A549 (cell line): ENCODE measurements around the gene HS6ST3. TPM values are rescaled to one million over a fixed set of nuclear protein-coding genes. Genes with fewer than 3 reads are reported as not detected.

ENCODE experiments used
- ATAC-seq, 2 experiments: fragments of 200-7000 bp in 1 of 2; fragments of >200 bp in 1 of 2; cut with Nextera tagmentation in 1 of 2; cut with Tn5 transposase in 1 of 2; 3 replicates each; pipeline versions ENCODE4 v1.8.0 to v1.9.1; 2018 to 2020; ENCODE audit warnings: mild to moderate bottlenecking in 1 of 2, moderate library complexity in 1 of 2
- CTCF ChIA-PET: fragments of 300-600 bp; sonication (Branson Sonifier 250); formaldehyde crosslinking; extraction: SDS; loops from one replicate; lab custom pipeline; 2021; ENCODE audit warnings: antibody characterized with exemption, inconsistent platforms; lab: Yijun Ruan, JAX
- POLR2A ChIA-PET: fragments of 350-600 bp; formaldehyde crosslinking; extraction: SDS; loops from one replicate; lab custom pipeline; 2021; ENCODE audit warnings: antibody characterized with exemption, inconsistent platforms; lab: Yijun Ruan, JAX
- DNase-seq, 2 experiments: peaks; one replicate each; pipeline versions ENCODE4 v3.0.0 to v3.0.0-alpha.2; 2011 to 2016; ENCODE audit warnings: low read depth in 1 of 2, low spot score in 1 of 2
- FAIRE-seq: peaks from 2 replicates; lab custom pipeline; 2011; peaks lifted over from hg19 to GRCh38; lab: Jason Lieb, UNC
- H3K27ac ChIP-seq, 2 experiments: fragments of >200 bp; sonication (Bioruptor Twin); formaldehyde crosslinking; 3 replicates each; pipeline ENCODE4 v1.5.1; 2016 to 2017
- H3K4me1 ChIP-seq: fragments of >200 bp; sonication (Bioruptor Twin); formaldehyde crosslinking; 3 replicates; pipeline ENCODE4 v1.6.1; 2016
- H3K4me2 ChIP-seq: fragments of >200 bp; sonication (Bioruptor Twin); formaldehyde crosslinking; 3 replicates; pipeline ENCODE4 v1.6.1; 2016
- H3K4me3 ChIP-seq: fragments of >200 bp; sonication (Bioruptor Twin); formaldehyde crosslinking; 3 replicates; pipeline ENCODE4 v1.5.1; 2016
- H3K9me3 ChIP-seq: fragments of >200 bp; sonication (Bioruptor Twin); formaldehyde crosslinking; 3 replicates; pipeline ENCODE4 v1.6.1; 2016
- ATOH8 ChIP-seq: fragments of 250-450 bp; sonication (Bioruptor Pico); IDR thresholded peaks from 2 replicates; pipeline ENCODE4 v1.5.0; 2020; ENCODE audit warnings: low read depth, mild to moderate bottlenecking, moderate library complexity
- BHLHE40 ChIP-seq: IDR thresholded peaks from 2 replicates; pipeline ENCODE4 v1.6.1; 2012; ENCODE audit warnings: low read depth, low read length, inconsistent platforms
- CEBPB ChIP-seq, 2 experiments: fragments of >200 bp in 1 of 2; sonication (Bioruptor Twin) in 1 of 2; formaldehyde crosslinking in 1 of 2; IDR thresholded peaks; 2 replicates each; pipeline ENCODE4 v1.6.1; 2012 to 2016
- CHD4 ChIP-seq: fragments of 200-600 bp; sonication (generic); IDR thresholded peaks from 2 replicates; pipeline ENCODE4 v1.6.1; 2016; ENCODE audit warnings: antibody characterized with exemption, mild to moderate bottlenecking, borderline replicate concordance
- E2F6 ChIP-seq: IDR thresholded peaks from 2 replicates; pipeline ENCODE4 v1.6.1; 2012; ENCODE audit warnings: low read depth, borderline replicate concordance
- EHF ChIP-seq: fragments of 250-450 bp; sonication (Bioruptor Pico); IDR thresholded peaks from 2 replicates; pipeline ENCODE4 v1.5.0; 2020; ENCODE audit warnings: mild to moderate bottlenecking
- EHMT2 ChIP-seq: fragments of 200-600 bp; sonication (generic); IDR thresholded peaks from 2 replicates; pipeline ENCODE4 v1.6.1; 2016; ENCODE audit warnings: antibody characterized with exemption, low read depth, mild to moderate bottlenecking, moderate library complexity
- ESRRA ChIP-seq: fragments of 150-350 bp; IDR thresholded peaks from 2 replicates; pipeline ENCODE4 v1.6.1; 2014; ENCODE audit warnings: mild to moderate bottlenecking, low read length, borderline replicate concordance
- FOSL2 ChIP-seq, 2 experiments: fragments of 450-650 bp in 1 of 2; fragments of >200 bp in 1 of 2; sonication (Bioruptor Twin) in 1 of 2; formaldehyde crosslinking; IDR thresholded peaks; 2 replicates each; pipeline versions ENCODE4 v1.5.0 to v1.6.1; 2016 to 2020; ENCODE audit warnings: mild to moderate bottlenecking in 1 of 2, moderate library complexity in 1 of 2
- FOXS1 ChIP-seq: fragments of 250-450 bp; sonication (Bioruptor Pico); IDR thresholded peaks from 2 replicates; pipeline ENCODE4 v1.5.0; 2020; ENCODE audit warnings: mild to moderate bottlenecking, moderate library complexity
- HDAC2 ChIP-seq: fragments of 200-600 bp; sonication (generic); IDR thresholded peaks from 2 replicates; pipeline ENCODE4 v1.6.1; 2016
- HOXA7 ChIP-seq: fragments of 250-450 bp; sonication (Bioruptor Pico); IDR thresholded peaks from 2 replicates; pipeline ENCODE4 v1.5.0; 2020; ENCODE audit warnings: mild to moderate bottlenecking, moderate library complexity
- JUN ChIP-seq, 2 experiments: fragments of >200 bp; sonication (Bioruptor Twin); formaldehyde crosslinking; IDR thresholded peaks; 2 replicates in 1 of 2; 3 replicates in 1 of 2; pipeline ENCODE4 v1.6.1; 2016 to 2017
- JUNB ChIP-seq: fragments of >200 bp; sonication (Bioruptor Twin); formaldehyde crosslinking; IDR thresholded peaks from 2 replicates; pipeline ENCODE4 v1.6.1; 2016
- KDM1A ChIP-seq: fragments of 200-600 bp; sonication (generic); IDR thresholded peaks from 2 replicates; pipeline ENCODE4 v1.6.1; 2016; ENCODE audit warnings: low read depth, mild to moderate bottlenecking
- KDM5A ChIP-seq: fragments of 200-600 bp; sonication (generic); IDR thresholded peaks from 2 replicates; pipeline ENCODE4 v1.6.1; 2016; ENCODE audit warnings: antibody characterized with exemption, mild to moderate bottlenecking
- MAFK ChIP-seq: fragments of 450-650 bp; IDR thresholded peaks from 2 replicates; pipeline ENCODE4 v1.6.1; 2014; ENCODE audit not compliant: partially characterized antibody
- MAX ChIP-seq: IDR thresholded peaks from 2 replicates; pipeline ENCODE4 v1.6.1; 2012
- NFE2L2 ChIP-seq: fragments of 150-350 bp; conservative IDR thresholded peaks from 2 replicates; pipeline ENCODE4 v1.6.1; 2014; ENCODE audit warnings: low read length
- RAD21 ChIP-seq, 2 experiments: fragments of >200 bp in 1 of 2; sonication (Bioruptor Twin) in 1 of 2; formaldehyde crosslinking in 1 of 2; IDR thresholded peaks in 1 of 2; conservative IDR thresholded peaks in 1 of 2; 2 replicates in 1 of 2; 3 replicates in 1 of 2; pipeline ENCODE4 v1.6.1; 2012 to 2018; ENCODE audit warnings: inconsistent platforms in 1 of 2
- REST ChIP-seq: fragments of 200-600 bp; sonication (generic); IDR thresholded peaks from 2 replicates; pipeline ENCODE4 v1.6.1; 2016; ENCODE audit warnings: antibody characterized with exemption, mild to moderate bottlenecking, moderate library complexity
- RFX5 ChIP-seq: fragments of 450-650 bp; IDR thresholded peaks from 2 replicates; pipeline ENCODE4 v1.7.1; 2014; ENCODE audit warnings: antibody characterized with exemption, mild to moderate bottlenecking, moderate library complexity
- RNF2 ChIP-seq: fragments of 200-600 bp; sonication (generic); IDR thresholded peaks from 2 replicates; pipeline ENCODE4 v1.6.1; 2016; ENCODE audit warnings: low read depth, mild to moderate bottlenecking, antibody characterized with exemption, moderate library complexity, borderline replicate concordance
- SREBF2 ChIP-seq: fragments of 450-650 bp; IDR thresholded peaks from 2 replicates; pipeline ENCODE4 v1.6.1; 2014; ENCODE audit warnings: mild to moderate bottlenecking, moderate library complexity
- ZC3H11A ChIP-seq: fragments of 450-650 bp; IDR thresholded peaks from 2 replicates; pipeline ENCODE4 v1.6.1; 2014; ENCODE audit warnings: antibody characterized with exemption, mild to moderate bottlenecking
- ZFP36 ChIP-seq: fragments of 450-650 bp; IDR thresholded peaks from 2 replicates; pipeline ENCODE4 v1.6.1; 2014; ENCODE audit warnings: borderline replicate concordance; ENCODE audit not compliant: partially characterized antibody
- ZSCAN20 ChIP-seq: fragments of 250-450 bp; sonication (Bioruptor Pico); IDR thresholded peaks from 2 replicates; pipeline ENCODE4 v1.8.0; 2022; ENCODE audit warnings: mild to moderate bottlenecking, moderate library complexity
- WGBS: methylation state at CpG from one replicate; pipeline ENCODE4 v1.1.6; 2017; ENCODE audit errors: missing lambda C conversion rate; 5-methylcytosine and 5-hydroxymethylcytosine counted together
- polyA plus RNA-seq, 4 experiments: library from polyadenylated mRNA; depleted of rRNA in 3 of 4; stranded (reverse); fragments of >200 nt; fragmentation: RNase III in 1 of 4; extraction: RNeasy Plus Mini Kit Qiagen cat#74134 plus additional on column Dnase treatment in 1 of 4; gene quantifications; 2 replicates in 3 of 4; 3 replicates in 1 of 4; pipeline ENCODE4 v1.2.3, GENCODE V29; 2011 to 2017
- TF ChIP-seq, protein P1 (sequence below): fragments of 150-350 bp; IDR thresholded peaks from 2 replicates; pipeline ENCODE4 v1.6.1; 2014; ENCODE audit warnings: low read depth, mild to moderate bottlenecking, low read length
- TF ChIP-seq, protein P2 (sequence below): IDR thresholded peaks from 2 replicates; pipeline ENCODE4 v1.6.1; 2012

Gene HS6ST3
- polyA plus RNA-seq, 2 of the 4 experiments (the other 2 are of a cell fraction), result not detected

DNA sequence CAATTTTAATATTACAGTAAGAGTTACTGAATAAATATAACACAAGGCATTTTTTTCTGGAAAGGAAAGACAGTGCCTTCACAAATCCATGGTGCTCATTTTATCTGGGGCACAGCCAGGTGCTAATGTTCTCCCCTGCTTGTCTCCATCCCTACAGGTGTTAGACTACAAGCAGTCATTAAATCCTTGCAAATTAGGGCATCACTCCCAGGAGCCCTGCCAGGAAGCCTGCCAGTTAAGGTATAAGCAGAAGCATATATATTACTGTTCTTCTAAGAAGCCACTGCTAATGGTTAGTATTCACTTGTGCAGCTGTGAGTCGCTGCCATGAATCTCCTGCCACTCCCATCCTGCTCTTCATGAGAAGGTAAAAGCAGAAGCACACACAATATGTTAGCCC, 754.7 kb downstream of the HS6ST3 start (continued):
- TF ChIP-seq KDM1A, result no peak
- no peak for TF ChIP-seq ESRRA
- TF ChIP-seq, all 56 proteins: peak for 0

- 4% methylated on average over 5 of the region's 6 CpGs for WGBS
- Histone ChIP-seq H3K27ac (no peak overlapping the region), H3K4me2 (no peak overlapping the region), H3K4me3 (no peak overlapping the region), H3K4me1 (no peaks in the 10 kb centered on the region), H3K9me3 (no peaks in the 10 kb centered on the region)
- no peak for TF ChIP-seq REST
- TF ChIP-seq EHF (CRISPR knock-in tag), result no peak
- no peak for TF ChIP-seq EHMT2
- TF ChIP-seq JUNB, result no peak
- TF ChIP-seq KDM5A, result no peak
- no peak for TF ChIP-seq FOXS1 (CRISPR knock-in tag)
- TF ChIP-seq RFX5, result no peak
- no peak for TF ChIP-seq CHD4
- no peak for TF ChIP-seq JUN (IDR thresholded peaks at IDR 0.05)
- no peak for TF ChIP-seq ZFP36
- no peak for TF ChIP-seq FOSL2 (IDR thresholded peaks at IDR 0.05)
- TF ChIP-seq FOSL2 (CRISPR knock-in tag; IDR thresholded peaks at IDR 0.05), result no peak
- TF ChIP-seq, protein P1, sequence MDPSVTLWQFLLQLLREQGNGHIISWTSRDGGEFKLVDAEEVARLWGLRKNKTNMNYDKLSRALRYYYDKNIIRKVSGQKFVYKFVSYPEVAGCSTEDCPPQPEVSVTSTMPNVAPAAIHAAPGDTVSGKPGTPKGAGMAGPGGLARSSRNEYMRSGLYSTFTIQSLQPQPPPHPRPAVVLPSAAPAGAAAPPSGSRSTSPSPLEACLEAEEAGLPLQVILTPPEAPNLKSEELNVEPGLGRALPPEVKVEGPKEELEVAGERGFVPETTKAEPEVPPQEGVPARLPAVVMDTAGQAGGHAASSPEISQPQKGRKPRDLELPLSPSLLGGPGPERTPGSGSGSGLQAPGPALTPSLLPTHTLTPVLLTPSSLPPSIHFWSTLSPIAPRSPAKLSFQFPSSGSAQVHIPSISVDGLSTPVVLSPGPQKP, result no peak
- no peak for TF ChIP-seq CEBPB (IDR thresholded peaks at IDR 0.05)
- no peak for TF ChIP-seq ZC3H11A
- no peak for TF ChIP-seq HDAC2
- no peak for TF ChIP-seq NFE2L2
- FAIRE-seq (no peak), ATAC-seq (no peak), DNase-seq (no peak)
- ChIA-PET CTCF (no interaction called here), POLR2A (no interaction called here)
These were observed 758.4 kb downstream of the HS6ST3 start for GRCh38 chr13:96848286-96848685.

- Histone ChIP-seq H3K9me3 (no peaks in the 10 kb centered on the region), H3K4me3 (no peak overlapping the region), H3K27ac (no peak overlapping the region), H3K4me2 (no peak overlapping the region), H3K4me1 (no peaks in the 10 kb centered on the region)
- no peak for TF ChIP-seq BHLHE40
- no peak for TF ChIP-seq ATOH8 (CRISPR knock-in tag)
- TF ChIP-seq, protein P2, sequence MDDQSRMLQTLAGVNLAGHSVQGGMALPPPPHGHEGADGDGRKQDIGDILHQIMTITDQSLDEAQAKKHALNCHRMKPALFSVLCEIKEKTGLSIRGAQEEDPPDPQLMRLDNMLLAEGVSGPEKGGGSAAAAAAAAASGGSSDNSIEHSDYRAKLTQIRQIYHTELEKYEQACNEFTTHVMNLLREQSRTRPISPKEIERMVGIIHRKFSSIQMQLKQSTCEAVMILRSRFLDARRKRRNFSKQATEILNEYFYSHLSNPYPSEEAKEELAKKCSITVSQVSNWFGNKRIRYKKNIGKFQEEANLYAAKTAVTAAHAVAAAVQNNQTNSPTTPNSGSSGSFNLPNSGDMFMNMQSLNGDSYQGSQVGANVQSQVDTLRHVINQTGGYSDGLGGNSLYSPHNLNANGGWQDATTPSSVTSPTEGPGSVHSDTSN, result no peak
- no peak for TF ChIP-seq HOXA7 (CRISPR knock-in tag)
- no peak for TF ChIP-seq MAX
- TF ChIP-seq SREBF2, result no peak
- TF ChIP-seq E2F6, result no peak
- no peak for TF ChIP-seq ZSCAN20 (CRISPR knock-in tag)
- TF ChIP-seq RNF2, result no peak
- no peak for TF ChIP-seq ESRRA
- TF ChIP-seq RAD21 (conservative IDR thresholded peaks at IDR 0.05 in 1 of 2, IDR thresholded peaks at IDR 0.05 in 1 of 2), result no peak
- TF ChIP-seq MAFK, result no peak
- no peak for ATAC-seq
- POLR2A ChIA-PET, result no interaction called here
- WGBS, result 5% methylated on average over 5 of the region's 5 CpGs
- FAIRE-seq, result no peak
- CTCF ChIA-PET, result no interaction called here
- no peak for DNase-seq
These were observed 759.2 kb downstream of the HS6ST3 start for GRCh38 chr13:96849091-96849490.
